Colonic mucosa (tissue), 4 donors: ENCODE data around the gene TMEM129. TPM values are rescaled to one million over a fixed set of nuclear protein-coding genes. Genes with fewer than 3 reads are reported as not detected.

ENCODE experiments used
- DNase-seq: peaks from one replicate; pipeline ENCODE4 v3.0.0-alpha.2; 2020
- H3K27ac ChIP-seq: fragments of 200-600 bp; one replicate; pipeline ENCODE4 v1.8.0; 2021
- H3K27me3 ChIP-seq: fragments of 200-600 bp; one replicate; pipeline ENCODE4 v1.8.0; 2021
- H3K36me3 ChIP-seq: fragments of 200-600 bp; one replicate; pipeline ENCODE4 v1.8.0; 2021
- H3K4me1 ChIP-seq: fragments of 200-600 bp; one replicate; pipeline ENCODE4 v1.8.0; 2021; ENCODE audit warnings: mild to moderate bottlenecking
- H3K4me3 ChIP-seq: fragments of 200-600 bp; one replicate; pipeline ENCODE4 v1.8.0; 2021
- H3K9ac ChIP-seq, 2 donors: one replicate each; pipeline ENCODE4 v1.7.0; 2013; ENCODE audit warnings: control low read depth in 2 of 2, low read depth in 2 of 2, low read length in 2 of 2
- H3K9me3 ChIP-seq: fragments of 200-600 bp; one replicate; pipeline ENCODE4 v1.8.0; 2021
- intact Hi-C: fragments of 100-400 bp; cut with DNase I; formaldehyde crosslinking; loops from one replicate; pipeline ENCODE4 v1.14.1; 2022
- total RNA-seq, 2 donors: library from RNA; stranded (reverse); fragmentation: NEBNext Ultra II Directional in 1 of 2; extraction: Animal tissue kit (Norgen Biotek cat#: 25700) in 1 of 2; gene quantifications; one replicate each; pipeline ENCODE4 v1.2.1, GENCODE V29; 2021
- TF ChIP-seq, protein P1 (sequence below): fragments of 200-600 bp; IDR thresholded peaks from one replicate; pipeline ENCODE4 v1.8.0; 2022; ENCODE audit warnings: antibody characterized with exemption, mild to moderate bottlenecking
- donor health status: healthy.
- donor health status: DM: no; HTN: no; CAD: no.
- donor health status: DM: no; HTN: no; CAD: no.

Gene TMEM129
- total RNA-seq, 2 donors from 2014 or later, result 37.9 to 53.2 TPM

DNA sequence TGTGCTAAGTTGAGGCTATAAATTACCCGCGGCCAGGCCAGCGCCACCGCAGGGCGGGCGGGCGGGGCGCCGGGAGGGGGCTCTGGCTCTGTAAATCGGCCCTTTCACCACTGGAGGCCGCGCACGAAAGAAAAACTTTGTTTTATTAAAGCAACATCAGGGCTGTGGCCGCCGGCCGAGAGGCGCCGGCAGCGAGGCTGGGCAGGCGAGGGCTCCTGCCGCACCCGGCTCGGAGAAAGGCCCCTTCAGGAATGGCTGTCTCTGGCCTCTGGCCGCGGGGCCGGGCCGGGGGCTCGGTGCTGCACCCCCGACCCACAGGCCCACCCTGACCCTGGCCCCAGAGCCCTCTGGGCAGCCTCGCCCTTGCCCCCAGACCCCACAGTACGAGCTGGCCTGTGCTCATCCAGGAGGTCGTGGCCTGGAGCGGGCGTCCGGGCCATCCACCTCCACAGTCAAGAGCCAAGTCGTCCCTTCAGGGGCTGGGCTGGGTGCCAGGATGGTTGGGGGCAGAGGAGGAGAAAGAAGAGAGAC is 42.5 kb upstream of the TMEM129 start:
- intact Hi-C loops, result no loop called here
- Histone ChIP-seq H3K4me3 (no peak overlapping the region), H3K4me1 (peaks cover 4% of the 10 kb centered on the region), H3K27ac (no peak overlapping the region), H3K9ac (peak overlapping the region in 1 of 2 donors; percentile 12), H3K36me3 (no peaks in the 10 kb centered on the region), H3K9me3 (no peaks in the 10 kb centered on the region), H3K27me3 (peaks cover 44% of the 10 kb centered on the region)
- peak; percentile 39 for DNase-seq
- TF ChIP-seq, protein P1, sequence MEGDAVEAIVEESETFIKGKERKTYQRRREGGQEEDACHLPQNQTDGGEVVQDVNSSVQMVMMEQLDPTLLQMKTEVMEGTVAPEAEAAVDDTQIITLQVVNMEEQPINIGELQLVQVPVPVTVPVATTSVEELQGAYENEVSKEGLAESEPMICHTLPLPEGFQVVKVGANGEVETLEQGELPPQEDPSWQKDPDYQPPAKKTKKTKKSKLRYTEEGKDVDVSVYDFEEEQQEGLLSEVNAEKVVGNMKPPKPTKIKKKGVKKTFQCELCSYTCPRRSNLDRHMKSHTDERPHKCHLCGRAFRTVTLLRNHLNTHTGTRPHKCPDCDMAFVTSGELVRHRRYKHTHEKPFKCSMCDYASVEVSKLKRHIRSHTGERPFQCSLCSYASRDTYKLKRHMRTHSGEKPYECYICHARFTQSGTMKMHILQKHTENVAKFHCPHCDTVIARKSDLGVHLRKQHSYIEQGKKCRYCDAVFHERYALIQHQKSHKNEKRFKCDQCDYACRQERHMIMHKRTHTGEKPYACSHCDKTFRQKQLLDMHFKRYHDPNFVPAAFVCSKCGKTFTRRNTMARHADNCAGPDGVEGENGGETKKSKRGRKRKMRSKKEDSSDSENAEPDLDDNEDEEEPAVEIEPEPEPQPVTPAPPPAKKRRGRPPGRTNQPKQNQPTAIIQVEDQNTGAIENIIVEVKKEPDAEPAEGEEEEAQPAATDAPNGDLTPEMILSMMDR, result no peak

DNA sequence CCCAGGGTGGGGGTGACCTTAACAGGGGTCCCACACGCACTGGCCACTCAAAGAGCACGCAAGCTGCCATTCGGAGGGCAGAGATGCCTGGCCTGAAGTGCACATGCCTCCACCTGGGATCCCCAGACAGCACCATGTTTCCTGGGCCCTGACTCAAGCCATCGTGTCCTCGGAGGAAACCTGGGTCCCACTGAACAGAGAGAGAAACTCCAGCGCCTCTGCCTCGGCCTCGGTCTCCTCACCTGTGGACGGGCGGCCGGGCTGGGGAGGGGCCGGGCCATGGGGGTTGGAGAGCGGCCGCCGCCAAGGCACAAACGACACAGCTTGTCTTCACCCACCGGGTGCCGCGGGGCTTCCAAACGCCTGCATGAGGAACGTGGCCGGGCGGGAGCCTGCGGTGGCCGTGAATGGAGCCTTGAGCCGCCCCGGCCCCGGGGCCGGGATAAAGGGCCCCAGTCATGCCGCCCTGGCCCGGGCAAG is 42.0 kb upstream of the TMEM129 start:
- intact Hi-C loops, result no loop called here
- Histone ChIP-seq H3K27ac (no peak overlapping the region), H3K9ac (no peak overlapping the region), H3K27me3 (peaks cover 39% of the 10 kb centered on the region), H3K4me3 (no peak overlapping the region), H3K4me1 (peaks cover 4% of the 10 kb centered on the region), H3K9me3 (no peaks in the 10 kb centered on the region), H3K36me3 (no peaks in the 10 kb centered on the region)
- TF ChIP-seq, protein P1, result no peak
- no peak for DNase-seq

- intact Hi-C loops, result no loop called here
- H3K9ac ChIP-seq, result no peak overlapping the region
These were observed 41.3 kb upstream of the TMEM129 start for GRCh38 chr4:1762264-1763010.

GRCh38 chr4:1761130-1761689 is 40.1 kb upstream of the TMEM129 start:
- peaks cover 28% of the 10 kb centered on the region for H3K27me3 ChIP-seq
- H3K4me3 ChIP-seq, result no peak overlapping the region
- no peak overlapping the region for H3K9ac ChIP-seq
- DNase-seq, result no peak
- peaks cover 4% of the 10 kb centered on the region for H3K4me1 ChIP-seq
- H3K9me3 ChIP-seq, result no peaks in the 10 kb centered on the region
- H3K27ac ChIP-seq, result no peak overlapping the region
- intact Hi-C loops, result no loop called here
- TF ChIP-seq, protein P1, result no peak
- no peaks in the 10 kb centered on the region for H3K36me3 ChIP-seq

More at GRCh38 chr4:1762264-1763010, 41.3 kb upstream of the TMEM129 start:
- H3K4me1 ChIP-seq, result peaks cover 4% of the 10 kb centered on the region
- no peak overlapping the region for H3K4me3 ChIP-seq
- TF ChIP-seq, protein P1, result no peak
- H3K27ac ChIP-seq, result no peak overlapping the region
- no peaks in the 10 kb centered on the region for H3K36me3 ChIP-seq
- DNase-seq, result no peak
- peaks cover 36% of the 10 kb centered on the region for H3K27me3 ChIP-seq
- H3K9me3 ChIP-seq, result no peaks in the 10 kb centered on the region

- Histone ChIP-seq H3K4me3 (no peak overlapping the region), H3K9ac (no peak overlapping the region), H3K27me3 (peaks cover 28% of the 10 kb centered on the region), H3K36me3 (no peaks in the 10 kb centered on the region), H3K27ac (no peak overlapping the region), H3K4me1 (peaks cover 4% of the 10 kb centered on the region), H3K9me3 (no peaks in the 10 kb centered on the region)
- DNase-seq, result no peak
- intact Hi-C loops, result no loop called here
- TF ChIP-seq, protein P1, result no peak
These were observed 39.5 kb upstream of the TMEM129 start for GRCh38 chr4:1760521-1761071.
